ENCODE data around the gene CCDC85A.

Gene CCDC85A

GRCh38 chr2:56244911-56245530, 61.2 kb downstream of the CCDC85A start:
- no peak for DNase-seq

GRCh38 chr2:56248965-56249742, 65.4 kb downstream of the CCDC85A start:
- DNase-seq = no peak

GRCh38 chr2:56250153-56250729, 66.5 kb downstream of the CCDC85A start:
- no peak for DNase-seq

GRCh38 chr2:56260415-56260814, 76.6 kb downstream of the CCDC85A start:
- no peak for DNase-seq

GRCh38 chr2:56262241-56262640, 78.5 kb downstream of the CCDC85A start:
- DNase-seq = no peak

GRCh38 chr2:56263876-56264275, 80.1 kb downstream of the CCDC85A start:
- DNase-seq = no peak

- no peak for DNase-seq
These were observed 83.1 kb downstream of the CCDC85A start for GRCh38 chr2:56266761-56267414.

GRCh38 chr2:56267415-56267788, 83.6 kb downstream of the CCDC85A start:
- no peak for DNase-seq

GRCh38 chr2:56268856-56269255, 85.1 kb downstream of the CCDC85A start:
- no peak for DNase-seq

- no peak for DNase-seq
These were observed 87.5 kb downstream of the CCDC85A start for GRCh38 chr2:56271275-56271674.

GRCh38 chr2:56285224-56285623, 101.4 kb downstream of the CCDC85A start:
- DNase-seq = no peak

GRCh38 chr2:56286936-56287335, 103.1 kb downstream of the CCDC85A start:
- no peak for DNase-seq

- no peak for DNase-seq
These were observed 103.7 kb downstream of the CCDC85A start for GRCh38 chr2:56287508-56287907.

- no peak for DNase-seq
These were observed 104.2 kb downstream of the CCDC85A start for GRCh38 chr2:56287974-56288373.

GRCh38 chr2:56288838-56289580, 105.2 kb downstream of the CCDC85A start:
- no peak for DNase-seq

- no peak for DNase-seq
These were observed 107.9 kb downstream of the CCDC85A start for GRCh38 chr2:56291711-56292110.

- DNase-seq = no peak
These were observed 109.2 kb downstream of the CCDC85A start for GRCh38 chr2:56292951-56293350.

GRCh38 chr2:56295666-56296065, 111.9 kb downstream of the CCDC85A start:
- no peak for DNase-seq

- no peak for DNase-seq
These were observed 113.9 kb downstream of the CCDC85A start for GRCh38 chr2:56297671-56298070.

GRCh38 chr2:56299171-56299691, 115.4 kb downstream of the CCDC85A start:
- DNase-seq = no peak

- DNase-seq = no peak
These were observed 125.9 kb downstream of the CCDC85A start for GRCh38 chr2:56309626-56310170.

GRCh38 chr2:56313500-56313921, 129.7 kb downstream of the CCDC85A start:
- DNase-seq = no peak
